Activated T-cell treated with anti-CD3 and anti-CD28 coated beads, Interleukin-2, amount 50 U/mL, for 24 hours (primary cell): ENCODE measurements around the gene ZNF280B.
"Not testable (repeated sequence)": the region's sequence is repeated elsewhere in the genome, so short reads cannot be mapped to it uniquely, and the experiment has no call there.

Source experiments
- DNase-seq: peaks from one replicate; pipeline ENCODE4 v3.0.0-alpha.2; 2020
- H3K27ac Mint-ChIP-seq: 2 replicates; pipeline ENCODE4 v1.8.0; 2020; ENCODE audit warnings: mild to moderate bottlenecking, mixed read lengths
- H3K27me3 Mint-ChIP-seq: 2 replicates; pipeline ENCODE4 v1.8.0; 2020; ENCODE audit warnings: mixed read lengths
- H3K36me3 Mint-ChIP-seq: 2 replicates; pipeline ENCODE4 v1.8.0; 2020; ENCODE audit warnings: low read depth, mixed read lengths
- H3K4me1 Mint-ChIP-seq: 2 replicates; pipeline ENCODE4 v1.8.0; 2020; ENCODE audit warnings: low read depth, mixed read lengths
- H3K4me3 Mint-ChIP-seq: 2 replicates; pipeline ENCODE4 v1.8.0; 2020; ENCODE audit warnings: mild to moderate bottlenecking, moderate library complexity, mixed read lengths
- H3K9me3 Mint-ChIP-seq: 2 replicates; pipeline ENCODE4 v1.8.0; 2020; ENCODE audit warnings: mixed read lengths

ZNF280B gene

GRCh38 chr22:22452996-22453686, 55.4 kb downstream of the ZNF280B start:
- no peaks in the 10 kb centered on the region for H3K36me3 Mint-ChIP-seq
- H3K27ac Mint-ChIP-seq = no peak overlapping the region
- no peaks in the 10 kb centered on the region for H3K4me1 Mint-ChIP-seq
- DNase-seq = no peak
- no peak overlapping the region for H3K4me3 Mint-ChIP-seq
- peaks cover 44% of the 10 kb centered on the region for H3K27me3 Mint-ChIP-seq
- H3K9me3 Mint-ChIP-seq = peaks cover 19% of the 10 kb centered on the region

- Mint-ChIP-seq H3K27me3 (peaks cover 44% of the 10 kb centered on the region), H3K36me3 (no peaks in the 10 kb centered on the region), H3K27ac (no peak overlapping the region)
Measured at GRCh38 chr22:22452211-22452610, 56.3 kb downstream of the ZNF280B start.

GRCh38 chr22:22450343-22450839, 58.2 kb downstream of the ZNF280B start:
- Mint-ChIP-seq H3K36me3 (no peaks in the 10 kb centered on the region), H3K27me3 (peaks cover 46% of the 10 kb centered on the region), H3K4me3 (no peak overlapping the region), H3K4me1 (no peaks in the 10 kb centered on the region), H3K27ac (no peak overlapping the region), H3K9me3 (peaks cover 14% of the 10 kb centered on the region)
- DNase-seq = no peak

More at GRCh38 chr22:22452211-22452610, 56.3 kb downstream of the ZNF280B start:
- H3K4me1 Mint-ChIP-seq = no peaks in the 10 kb centered on the region
- H3K9me3 Mint-ChIP-seq = peaks cover 14% of the 10 kb centered on the region
- no peak overlapping the region for H3K4me3 Mint-ChIP-seq
- no peak for DNase-seq

DNA sequence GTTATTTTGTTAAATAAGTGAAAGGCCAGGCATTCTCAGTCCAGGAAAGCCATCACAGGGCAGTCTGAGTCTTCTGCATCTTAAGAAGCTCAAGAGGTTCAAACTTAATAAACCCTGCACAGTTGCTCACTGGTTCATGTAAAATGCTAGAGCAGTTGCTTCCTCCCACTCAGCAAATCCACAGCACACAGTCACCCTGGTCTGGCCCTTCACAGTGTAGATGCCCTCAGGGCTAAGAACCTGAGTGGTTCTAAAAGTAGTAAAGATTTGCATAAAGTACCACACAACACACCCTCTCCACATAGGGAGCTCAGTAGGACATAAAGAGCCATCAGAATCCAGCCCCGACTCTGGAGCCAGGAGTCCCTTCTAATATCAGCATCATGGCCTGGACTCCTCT, 58.7 kb downstream of the ZNF280B start:
- Mint-ChIP-seq H3K4me3 (no peak overlapping the region), H3K27me3 (peaks cover 46% of the 10 kb centered on the region), H3K4me1 (no peaks in the 10 kb centered on the region), H3K36me3 (no peaks in the 10 kb centered on the region), H3K9me3 (peaks cover 14% of the 10 kb centered on the region), H3K27ac (no peak overlapping the region)
- DNase-seq = no peak

DNA sequence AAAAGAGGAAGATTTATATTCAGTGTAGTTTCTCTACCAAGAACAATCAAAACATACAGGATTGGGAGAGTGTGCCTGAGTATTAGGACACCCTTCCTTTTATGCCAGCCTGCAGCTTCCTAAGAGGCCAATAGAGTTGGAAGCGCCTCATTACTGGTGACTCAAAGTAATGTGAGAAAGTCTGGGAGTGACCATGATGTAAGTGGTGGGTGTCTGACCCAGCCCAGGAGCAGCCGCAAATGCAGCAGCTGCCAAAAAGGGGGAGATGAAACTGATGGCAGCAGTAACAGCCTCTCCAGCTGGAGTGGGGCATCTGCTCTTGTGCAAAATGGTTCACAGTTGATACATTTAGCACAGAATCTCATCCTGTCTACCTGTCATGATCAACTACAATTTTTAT, 62.0 kb downstream of the ZNF280B start:
- no peak overlapping the region for H3K4me3 Mint-ChIP-seq
- no peaks in the 10 kb centered on the region for H3K9me3 Mint-ChIP-seq
- H3K36me3 Mint-ChIP-seq = no peaks in the 10 kb centered on the region
- H3K27ac Mint-ChIP-seq = no peak overlapping the region
- H3K4me1 Mint-ChIP-seq = no peaks in the 10 kb centered on the region
- peaks cover 27% of the 10 kb centered on the region for H3K27me3 Mint-ChIP-seq
- DNase-seq = no peak

DNA sequence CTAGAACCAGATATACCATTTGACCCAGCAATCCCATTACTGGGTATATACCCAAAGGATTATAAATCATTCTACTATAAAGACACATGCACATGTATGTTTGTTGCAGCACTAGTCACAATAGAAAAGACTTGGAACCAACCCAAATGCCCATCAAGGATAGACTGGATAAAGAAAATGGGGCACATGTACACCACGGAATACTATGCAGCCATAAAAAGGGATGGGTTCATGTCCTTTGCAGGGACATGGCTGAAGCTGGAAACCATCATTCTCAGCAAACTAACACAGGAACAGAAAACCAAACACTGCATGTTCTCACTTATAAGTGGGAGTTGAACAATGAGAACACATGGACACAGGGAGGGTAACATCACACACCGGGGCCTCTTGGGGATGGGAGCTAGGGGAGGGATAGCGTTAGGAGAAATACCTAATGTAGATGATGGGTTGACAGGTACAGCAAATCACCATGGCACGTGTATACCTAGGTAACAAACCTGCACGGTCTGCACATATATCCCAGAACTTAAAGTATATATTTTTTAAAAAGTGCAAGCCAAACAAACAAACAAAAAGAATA, 64.4 kb downstream of the ZNF280B start:
- not testable (repeated sequence) for H3K4me1 Mint-ChIP-seq, H3K4me3 Mint-ChIP-seq, H3K27ac Mint-ChIP-seq, H3K36me3 Mint-ChIP-seq, DNase-seq, H3K9me3 Mint-ChIP-seq
- H3K27me3 Mint-ChIP-seq = peaks cover 38% of the 10 kb centered on the region

GRCh38 chr22:22442928-22443709, 65.4 kb downstream of the ZNF280B start:
- peaks cover 46% of the 10 kb centered on the region for H3K27me3 Mint-ChIP-seq
- no peaks in the 10 kb centered on the region for H3K36me3 Mint-ChIP-seq
- H3K4me1 Mint-ChIP-seq = no peaks in the 10 kb centered on the region
- DNase-seq = no peak
- no peak overlapping the region for H3K27ac Mint-ChIP-seq
- H3K4me3 Mint-ChIP-seq = no peak overlapping the region
- H3K9me3 Mint-ChIP-seq = no peaks in the 10 kb centered on the region

DNA sequence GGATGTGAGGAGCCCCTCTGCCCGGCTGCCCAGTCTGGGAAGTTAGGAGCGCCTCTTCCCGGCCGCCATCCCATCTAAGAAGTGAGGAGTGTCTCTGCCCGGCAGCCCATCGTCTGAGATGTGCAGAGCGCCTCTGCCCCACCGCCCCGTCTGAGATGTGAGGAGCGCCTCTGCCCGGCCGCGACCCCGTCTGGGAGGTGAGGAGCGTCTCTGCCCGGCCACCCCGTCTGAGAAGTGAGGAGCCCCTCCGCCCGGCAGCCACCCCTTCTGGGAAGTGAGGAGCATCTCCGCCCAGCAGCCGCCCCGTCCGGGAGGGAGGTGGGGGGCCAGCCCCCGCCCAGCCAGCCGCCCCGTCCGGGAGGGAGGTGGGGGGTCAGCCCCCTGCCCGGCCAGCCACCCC, 66.9 kb downstream of the ZNF280B start:
- H3K27me3 Mint-ChIP-seq = peaks cover 60% of the 10 kb centered on the region
- not testable (repeated sequence) for H3K27ac Mint-ChIP-seq, H3K4me3 Mint-ChIP-seq, DNase-seq, H3K4me1 Mint-ChIP-seq, H3K9me3 Mint-ChIP-seq, H3K36me3 Mint-ChIP-seq

GRCh38 chr22:22440188-22440587, 68.4 kb downstream of the ZNF280B start:
- no peak for DNase-seq
- Mint-ChIP-seq H3K9me3 (no peaks in the 10 kb centered on the region), H3K36me3 (no peaks in the 10 kb centered on the region), H3K4me1 (no peaks in the 10 kb centered on the region), H3K4me3 (no peak overlapping the region), H3K27me3 (peaks cover 60% of the 10 kb centered on the region), H3K27ac (no peak overlapping the region)
